Measurements from ENCODE around the gene DOK5.
"Not testable (repeated sequence)": the region's sequence is repeated elsewhere in the genome, so short reads cannot be mapped to it uniquely, and the experiment has no call there.

The DOK5 gene

GRCh38 chr20:54473340-54473739 lies 2.1 kb upstream of the DOK5 start:
- DNase-seq, result no peak

- DNase-seq, result peak; percentile 10
Measured at GRCh38 chr20:54474046-54474445, 1.3 kb upstream of the DOK5 start.

- peak; percentile 8 for DNase-seq
Measured at GRCh38 chr20:54474866-54475265, 527 bp upstream of the DOK5 start.

- no peak for DNase-seq
Measured at GRCh38 chr20:54476169-54477009, 996 bp downstream of the DOK5 start.

GRCh38 chr20:54477191-54477955 lies 2.0 kb downstream of the DOK5 start:
- no peak for DNase-seq

- DNase-seq, result peak; percentile 16
Measured at GRCh38 chr20:54479138-54479906, 3.9 kb downstream of the DOK5 start.

DNA sequence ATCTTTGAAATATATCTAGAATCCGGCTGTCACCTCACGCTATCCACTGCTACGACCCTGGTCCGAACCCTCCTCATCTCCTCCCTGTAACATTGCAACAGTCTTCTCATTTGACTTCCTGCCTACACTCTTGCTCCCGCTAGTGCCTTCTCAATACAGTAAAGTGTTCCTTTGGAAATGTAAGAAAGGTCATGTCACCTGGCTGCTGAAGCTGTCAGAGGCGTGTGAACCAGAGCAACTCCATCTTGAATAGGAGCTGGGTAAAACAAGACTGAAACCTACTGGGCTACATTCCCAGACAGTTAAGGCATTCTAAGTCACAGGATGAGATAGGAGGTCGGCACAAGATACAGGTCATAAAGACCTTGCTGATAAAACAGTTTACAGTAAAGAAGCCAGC lies 4.5 kb downstream of the DOK5 start:
- not testable (repeated sequence) for DNase-seq

GRCh38 chr20:54481442-54481841 lies 6.0 kb downstream of the DOK5 start:
- no peak for DNase-seq

DNA sequence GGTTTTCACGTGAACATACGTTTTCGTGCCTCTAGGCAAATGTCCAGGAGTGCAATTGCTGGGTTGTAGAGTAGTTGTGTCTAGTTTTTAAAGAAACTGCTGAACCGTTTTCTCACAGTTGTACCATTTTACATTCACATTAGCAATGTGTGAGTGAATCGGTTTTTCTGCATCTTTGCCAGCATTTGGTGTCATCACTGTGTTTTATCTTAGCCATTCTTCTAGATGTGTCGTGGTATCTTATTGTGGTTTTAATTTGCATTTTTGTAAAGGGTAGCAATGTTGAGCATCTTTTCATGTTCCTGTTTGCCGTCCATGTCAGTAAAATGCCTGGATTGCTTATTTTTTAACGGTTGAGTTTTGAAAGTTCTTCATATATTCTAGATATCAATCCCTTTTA lies 10.2 kb downstream of the DOK5 start:
- no peak for DNase-seq

- DNase-seq, result no peak
Measured at GRCh38 chr20:54486585-54486984, 11.2 kb downstream of the DOK5 start.

GRCh38 chr20:54488442-54488841 lies 13.0 kb downstream of the DOK5 start:
- no peak for DNase-seq

DNA sequence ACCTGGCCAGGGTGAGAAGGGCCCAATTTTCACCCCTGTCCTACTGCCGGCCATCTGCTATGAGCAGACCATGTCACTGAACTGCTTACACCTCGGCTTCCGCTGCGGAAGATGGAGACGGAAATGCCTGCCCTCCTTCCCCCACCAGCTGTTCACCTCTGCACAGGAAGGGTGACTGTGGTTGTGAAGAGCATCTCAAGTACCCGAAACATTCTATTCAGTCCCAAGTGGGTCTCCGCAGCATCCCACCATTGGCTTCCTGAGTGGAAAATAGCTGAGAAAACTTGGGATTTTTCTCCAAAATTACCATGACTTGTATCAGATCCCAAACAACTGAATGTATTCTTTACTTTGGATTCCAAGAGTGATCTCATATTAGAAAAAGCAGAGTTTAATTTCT lies 16.1 kb downstream of the DOK5 start:
- no peak for DNase-seq

- DNase-seq, result no peak
Measured at GRCh38 chr20:54494303-54495006, 19.1 kb downstream of the DOK5 start.

- DNase-seq, result no peak
Measured at GRCh38 chr20:54497931-54498718, 22.7 kb downstream of the DOK5 start.

- no peak for DNase-seq
Measured at GRCh38 chr20:54499111-54499510, 23.7 kb downstream of the DOK5 start.

DNA sequence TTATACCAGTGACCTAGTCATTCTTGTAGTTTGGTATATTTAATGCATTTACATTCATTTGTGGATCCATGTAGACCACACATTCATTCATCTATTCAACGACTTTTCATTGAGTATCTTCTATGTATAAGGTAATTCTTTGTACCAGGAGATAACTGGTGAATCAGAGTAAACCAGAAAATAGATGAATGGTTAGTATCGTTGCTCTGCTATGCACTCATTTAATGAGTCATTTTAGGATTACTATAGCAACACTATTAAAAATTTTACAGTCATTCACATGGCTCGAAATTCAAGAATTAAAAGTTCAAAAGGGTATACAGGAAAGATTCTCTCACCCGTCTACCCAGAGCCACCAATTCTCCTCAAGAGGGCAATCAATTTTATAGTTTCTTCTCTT lies 26.8 kb downstream of the DOK5 start:
- DNase-seq, result no peak

DNA sequence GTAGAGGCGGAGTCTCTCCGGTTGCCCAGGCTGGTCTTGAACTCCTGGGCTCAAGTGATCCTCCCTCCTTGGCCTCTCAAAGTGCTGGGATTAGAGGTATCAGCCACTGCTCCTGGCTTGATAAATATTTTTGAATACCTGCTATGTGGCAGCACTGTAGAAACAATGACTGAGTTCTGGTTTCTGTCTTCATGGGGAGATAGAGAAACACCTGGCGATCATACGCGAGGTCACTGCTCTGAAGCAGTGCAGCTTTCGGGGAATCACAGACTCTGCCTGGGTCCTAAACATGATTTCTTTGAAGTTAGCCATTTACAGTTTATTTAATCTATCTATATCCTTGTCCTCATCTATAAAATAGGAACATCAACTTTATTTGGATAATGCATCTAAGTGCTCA lies 31.2 kb downstream of the DOK5 start:
- no peak for DNase-seq

GRCh38 chr20:54510541-54511129 lies 35.2 kb downstream of the DOK5 start:
- no peak for DNase-seq

- DNase-seq, result no peak
Measured at GRCh38 chr20:54512694-54513093, 37.3 kb downstream of the DOK5 start.

DNA sequence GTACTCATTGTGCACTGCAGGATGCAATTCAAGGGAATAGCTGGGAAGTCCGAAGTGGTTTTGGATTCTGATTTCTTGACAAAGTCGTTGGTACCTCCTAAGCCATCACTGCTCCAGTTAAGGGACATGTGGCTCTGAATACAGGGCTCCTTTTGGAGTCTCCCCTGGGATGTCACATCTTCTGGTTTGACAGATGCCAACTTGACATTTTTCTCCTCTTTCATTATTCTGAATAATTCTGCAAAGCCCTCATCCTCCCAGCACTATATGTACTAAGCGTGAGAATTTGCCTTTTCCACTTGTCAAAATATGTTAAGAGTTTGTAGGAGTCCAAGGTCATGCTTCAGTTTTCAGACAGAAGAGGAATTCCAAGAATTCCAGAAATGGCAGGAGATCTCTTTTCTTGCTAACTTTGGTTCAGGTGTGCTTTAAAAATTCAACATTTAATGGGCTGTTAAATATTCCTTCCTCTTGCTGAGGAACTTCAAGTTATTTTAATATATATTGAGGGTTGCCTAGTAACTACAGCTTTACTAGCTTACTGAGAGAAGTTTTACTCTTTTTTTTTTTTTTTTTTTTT lies 38.7 kb downstream of the DOK5 start:
- no peak for DNase-seq

Data from activated CD4-positive, alpha-beta T cell treated with anti-CD3 and anti-CD28 coated beads, Interleukin-2, Interleukin-6, amounts not matched to agents 100 ng/mL and 50 ng/mL, durations not matched to agents 16 hours and 8 hours (primary cell).